PC-9 (cell line): ENCODE data around the gene POMGNT1. TPM values are rescaled to one million over a fixed set of nuclear protein-coding genes. Genes with fewer than 3 reads are reported as not detected.

Source experiments
- BruUV-seq: library from RNA; stranded (reverse); fragments of 400-500 nt; replicated peaks from 2 replicates; lab custom pipeline; 2021; lab: Mats Ljungman, UMichigan
- CTCF ChIA-PET: fragments of 300-600 bp; sonication (Branson Sonifier 250); formaldehyde crosslinking; loops from one replicate; lab custom pipeline; 2022; ENCODE audit warnings: antibody characterized with exemption; lab: Charles Lee
- POLR2A ChIA-PET: fragments of 300-600 bp; sonication (Branson Sonifier 250); formaldehyde crosslinking; loops from one replicate; lab custom pipeline; 2022; ENCODE audit warnings: antibody characterized with exemption; ENCODE audit not compliant: unreplicated experiment; lab: Charles Lee
- DNase-seq, 2 experiments: peaks; one replicate each; pipeline versions ENCODE4 v3.0.0 to v3.0.0-alpha.2; 2015 to 2022; ENCODE audit warnings: mixed read lengths in 1 of 2
- H2AFZ ChIP-seq: fragments of 200-600 bp; sonication (generic); 2 replicates; pipeline ENCODE4 v1.8.1; 2017; ENCODE audit warnings: antibody characterized with exemption
- H3F3A ChIP-seq: fragments of 200-600 bp; sonication (generic); 2 replicates; pipeline ENCODE4 v1.8.1; 2017; ENCODE audit warnings: antibody characterized with exemption, mild to moderate bottlenecking, low read depth; ENCODE audit not compliant: insufficient read depth
- H3K27ac ChIP-seq: fragments of 200-600 bp; sonication (generic); 2 replicates; pipeline ENCODE4 v1.6.1; 2016; ENCODE audit warnings: mixed run types
- H3K27me3 ChIP-seq: fragments of 200-600 bp; sonication (generic); 2 replicates; pipeline ENCODE4 v1.6.1; 2016; ENCODE audit warnings: low read depth, mixed run types; ENCODE audit not compliant: insufficient read depth
- H3K36me3 ChIP-seq: fragments of 200-600 bp; sonication (generic); 2 replicates; pipeline ENCODE4 v1.6.1; 2016; ENCODE audit warnings: low read depth, mixed run types
- H3K4me1 ChIP-seq: fragments of 200-600 bp; sonication (generic); replicated peaks from 2 replicates; pipeline ENCODE4 v1.6.1; 2016; ENCODE audit warnings: mixed run types; ENCODE audit not compliant: insufficient read depth
- H3K4me2 ChIP-seq: fragments of 200-600 bp; sonication (generic); 2 replicates; pipeline ENCODE4 v1.6.1; 2017; ENCODE audit warnings: mixed run types
- H3K4me3 ChIP-seq: fragments of 200-600 bp; sonication (generic); 2 replicates; pipeline ENCODE4 v1.6.1; 2016; ENCODE audit warnings: mixed run types
- H3K79me2 ChIP-seq: fragments of 200-600 bp; sonication (generic); 2 replicates; pipeline ENCODE4 v1.6.1; 2017; ENCODE audit warnings: low read depth, mixed run types
- H3K9me2 ChIP-seq: fragments of 200-600 bp; sonication (generic); 2 replicates; pipeline ENCODE4 v1.8.1; 2017; ENCODE audit warnings: mild to moderate bottlenecking; ENCODE audit not compliant: insufficient read depth
- H3K9me3 ChIP-seq: fragments of 200-600 bp; sonication (generic); 2 replicates; pipeline ENCODE4 v1.8.1; 2016; ENCODE audit warnings: low read depth; ENCODE audit not compliant: insufficient read depth
- H4K20me1 ChIP-seq: fragments of 200-600 bp; sonication (generic); 2 replicates; pipeline ENCODE4 v1.8.1; 2017; ENCODE audit not compliant: insufficient read depth
- EZH2 ChIP-seq: fragments of 200-600 bp; sonication (generic); IDR thresholded peaks from 2 replicates; pipeline ENCODE4 v1.8.0; 2017; ENCODE audit warnings: antibody characterized with exemption, low read depth
- intact Hi-C: fragments of 100-400 bp; cut with micrococcal nuclease; formaldehyde crosslinking; loops from one replicate; pipeline ENCODE4 v1.10.0; 2022; ENCODE audit not compliant: unreplicated experiment
- total RNA-seq: library from RNA; stranded (reverse); gene quantifications from 2 replicates; pipeline ENCODE4 v1.2.3, GENCODE V29; 2021
- TF ChIP-seq, protein P1 (sequence below): fragments of 200-600 bp; sonication (generic); conservative IDR thresholded peaks from 2 replicates; pipeline ENCODE4 v1.6.1; 2017; ENCODE audit warnings: mixed run types, antibody characterized with exemption, mild to moderate bottlenecking, moderate library complexity

POMGNT1 gene
- total RNA-seq, 1 experiment from 2014 or later = 82.6 TPM

DNA sequence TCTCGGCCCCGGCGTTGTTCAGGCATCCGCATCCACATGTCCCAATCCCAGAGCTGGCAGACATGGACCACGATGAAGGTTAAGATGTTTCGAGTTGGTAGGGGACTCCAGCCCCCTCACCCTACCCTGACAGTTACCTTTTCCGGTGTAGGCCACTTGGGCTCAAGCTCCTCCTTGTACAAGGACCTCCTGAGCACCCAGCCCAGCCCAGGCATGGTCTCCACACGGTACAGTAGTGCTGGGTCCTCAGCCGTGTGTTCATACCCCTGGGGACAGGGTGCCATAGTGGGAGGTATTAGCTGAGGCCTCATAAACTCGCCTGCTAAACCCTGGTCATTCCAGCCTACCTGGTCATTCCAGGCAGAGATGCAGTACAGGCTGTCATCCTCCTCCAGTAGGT, 6.1 kb downstream of the POMGNT1 start:
- Histone ChIP-seq H3K9me3 (no peaks in the 10 kb centered on the region), H3K36me3 (peaks cover 29% of the 10 kb centered on the region), H2AFZ (no peak overlapping the region), H3K4me2 (no peak overlapping the region), H3F3A (peaks cover 84% of the 10 kb centered on the region), H3K4me3 (no peak overlapping the region), H3K79me2 (peaks cover 3% of the 10 kb centered on the region; the same call in 1 of the 2 replicates), H3K4me1 (peaks cover 20% of the 10 kb centered on the region), H3K27me3 (no peaks in the 10 kb centered on the region), H4K20me1 (peaks cover 7% of the 10 kb centered on the region; the same call in 1 of the 2 replicates), H3K9me2 (no peaks in the 10 kb centered on the region), H3K27ac (no peak overlapping the region)
- DNase-seq = no peak
- intact Hi-C loops = no loop called here
- POLR2A ChIA-PET = interaction anchor here (0.5 to 0.9 kb wide), 2 partner anchors 9 to 27 kb away, joined by 4 to 6 read pairs; no protein-coding TSS in a partner anchor
- TF ChIP-seq, protein P1, sequence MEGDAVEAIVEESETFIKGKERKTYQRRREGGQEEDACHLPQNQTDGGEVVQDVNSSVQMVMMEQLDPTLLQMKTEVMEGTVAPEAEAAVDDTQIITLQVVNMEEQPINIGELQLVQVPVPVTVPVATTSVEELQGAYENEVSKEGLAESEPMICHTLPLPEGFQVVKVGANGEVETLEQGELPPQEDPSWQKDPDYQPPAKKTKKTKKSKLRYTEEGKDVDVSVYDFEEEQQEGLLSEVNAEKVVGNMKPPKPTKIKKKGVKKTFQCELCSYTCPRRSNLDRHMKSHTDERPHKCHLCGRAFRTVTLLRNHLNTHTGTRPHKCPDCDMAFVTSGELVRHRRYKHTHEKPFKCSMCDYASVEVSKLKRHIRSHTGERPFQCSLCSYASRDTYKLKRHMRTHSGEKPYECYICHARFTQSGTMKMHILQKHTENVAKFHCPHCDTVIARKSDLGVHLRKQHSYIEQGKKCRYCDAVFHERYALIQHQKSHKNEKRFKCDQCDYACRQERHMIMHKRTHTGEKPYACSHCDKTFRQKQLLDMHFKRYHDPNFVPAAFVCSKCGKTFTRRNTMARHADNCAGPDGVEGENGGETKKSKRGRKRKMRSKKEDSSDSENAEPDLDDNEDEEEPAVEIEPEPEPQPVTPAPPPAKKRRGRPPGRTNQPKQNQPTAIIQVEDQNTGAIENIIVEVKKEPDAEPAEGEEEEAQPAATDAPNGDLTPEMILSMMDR = no peak
- TF ChIP-seq EZH2 = no peak
- CTCF ChIA-PET = interaction anchor here (1.5 kb wide), 1 partner anchor 31 kb away, joined by 7 read pairs; no protein-coding TSS in a partner anchor
- no TSS peak for BruUV-seq

DNA sequence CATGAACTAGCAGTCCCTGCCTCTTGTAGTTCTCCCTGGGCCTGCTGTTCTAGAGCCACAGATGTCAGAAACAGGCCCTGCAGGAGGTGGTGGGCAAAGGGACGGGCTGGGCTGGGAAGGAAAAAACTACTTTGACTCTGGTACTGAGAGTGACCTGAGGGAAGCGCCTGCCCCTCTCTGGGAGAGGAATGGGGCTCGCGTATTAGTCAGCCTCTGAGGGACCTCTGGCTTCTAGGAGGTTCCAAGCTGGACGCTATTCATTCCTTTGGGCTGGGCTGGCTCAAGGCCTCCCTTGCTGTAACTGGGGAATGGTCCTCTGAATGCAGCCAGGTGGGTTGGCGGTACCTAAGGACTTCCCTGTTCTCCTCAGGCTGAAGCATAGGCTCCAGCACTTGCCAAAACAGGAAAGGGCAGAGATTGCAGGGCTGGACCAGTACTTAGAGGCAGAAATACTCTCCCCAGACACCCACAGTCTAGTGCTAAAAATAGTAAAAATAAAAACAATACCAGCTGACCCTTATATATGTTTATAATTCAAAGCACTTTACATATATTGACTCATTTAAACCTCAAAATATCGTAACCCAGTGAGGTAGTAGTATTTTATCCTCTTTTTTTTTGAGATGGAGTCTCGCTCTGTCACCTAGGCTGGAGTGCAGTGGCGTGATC, 7.1 kb downstream of the POMGNT1 start:
- Histone ChIP-seq H2AFZ (no peak overlapping the region), H3K27ac (no peak overlapping the region), H3K9me2 (no peaks in the 10 kb centered on the region), H3K4me3 (no peak overlapping the region), H3K9me3 (no peaks in the 10 kb centered on the region), H3K4me2 (no peak overlapping the region), H3K4me1 (peaks cover 24% of the 10 kb centered on the region), H3F3A (peaks cover 80% of the 10 kb centered on the region), H3K79me2 (peaks cover 8% of the 10 kb centered on the region), H3K36me3 (peaks cover 31% of the 10 kb centered on the region), H4K20me1 (peaks cover 7% of the 10 kb centered on the region; the same call in 1 of the 2 replicates), H3K27me3 (no peaks in the 10 kb centered on the region)
- no TSS peak for BruUV-seq
- CTCF ChIA-PET = interaction anchor here (0.7 to 1.5 kb wide), 3 partner anchors 10 to 32 kb away, joined by 3 to 7 read pairs (median 3); no protein-coding TSS in a partner anchor
- DNase-seq = no peak
- TF ChIP-seq, protein P1 = no peak
- intact Hi-C loops = no loop called here
- POLR2A ChIA-PET = no interaction called here

DNA sequence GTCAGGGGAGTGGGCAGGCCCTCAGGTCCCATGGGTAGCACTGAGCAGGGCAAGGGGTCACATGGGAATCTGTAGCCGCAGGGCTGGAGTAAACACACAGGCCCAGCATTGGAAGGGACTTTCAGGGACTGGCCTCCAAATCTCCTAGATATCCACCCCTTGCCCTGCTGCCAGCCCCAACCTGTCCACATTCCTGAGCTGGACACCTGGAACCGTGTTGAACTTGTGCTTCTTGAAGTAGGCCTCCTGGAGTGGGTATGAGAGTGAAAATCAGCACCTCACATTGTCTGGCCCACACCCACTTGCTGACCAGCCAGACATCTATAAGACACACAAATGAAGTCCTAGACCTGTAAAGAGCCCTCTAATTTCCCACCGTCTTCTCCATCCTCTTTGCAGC, 7.7 kb downstream of the POMGNT1 start:
- Histone ChIP-seq H3K4me1 (peaks cover 29% of the 10 kb centered on the region), H4K20me1 (peaks cover 7% of the 10 kb centered on the region; the same call in 1 of the 2 replicates), H3K4me3 (no peak overlapping the region), H3K27me3 (no peaks in the 10 kb centered on the region), H3F3A (peaks cover 83% of the 10 kb centered on the region), H3K9me3 (no peaks in the 10 kb centered on the region), H3K9me2 (no peaks in the 10 kb centered on the region), H3K27ac (no peak overlapping the region), H2AFZ (no peak overlapping the region), H3K79me2 (peaks cover 14% of the 10 kb centered on the region), H3K4me2 (no peak overlapping the region), H3K36me3 (peaks cover 34% of the 10 kb centered on the region)
- DNase-seq = no peak
- intact Hi-C loops = no loop called here
- BruUV-seq = no TSS peak
- ChIA-PET CTCF (interaction anchor here (0.7 to 1.5 kb wide), 3 partner anchors 10 to 33 kb away, joined by 3 to 7 read pairs (median 3); no protein-coding TSS in a partner anchor), POLR2A (no interaction called here)
- no peak for TF ChIP-seq EZH2
- TF ChIP-seq, protein P1 = no peak
